GM23248 (cell line): ENCODE results near the gene NF1. TPM values are rescaled to one million over a fixed set of nuclear protein-coding genes. Genes with fewer than 3 reads are reported as not detected.
A peak's percentile ranks its signal among the peaks of the same experiment; 100 is the strongest.

Experiments used
- DNase-seq: peaks from one replicate; pipeline ENCODE4 v3.0.0-alpha.2; 2015
- H2AFZ ChIP-seq: fragments of 200-600 bp; sonication (generic); 2 replicates; pipeline ENCODE4 v1.6.1; 2016; ENCODE audit warnings: antibody characterized with exemption
- H3F3A ChIP-seq: fragments of 200-600 bp; sonication (generic); 2 replicates; pipeline ENCODE4 v1.6.1; 2016; ENCODE audit warnings: mild to moderate bottlenecking, antibody characterized with exemption, mixed run types; ENCODE audit not compliant: insufficient read depth
- H3K27ac ChIP-seq: fragments of 200-600 bp; sonication (generic); 2 replicates; pipeline ENCODE4 v1.5.1; 2016; ENCODE audit warnings: mild to moderate bottlenecking
- H3K27me3 ChIP-seq: fragments of 200-600 bp; sonication (generic); replicated peaks from 2 replicates; pipeline ENCODE4 v1.6.1; 2016; ENCODE audit warnings: mild to moderate bottlenecking; ENCODE audit not compliant: insufficient read depth
- H3K36me3 ChIP-seq: fragments of 200-600 bp; sonication (generic); 2 replicates; pipeline ENCODE4 v1.6.1; 2016; ENCODE audit warnings: low read depth, mild to moderate bottlenecking
- H3K4me1 ChIP-seq: fragments of 200-600 bp; sonication (generic); 2 replicates; pipeline ENCODE4 v1.6.1; 2016; ENCODE audit warnings: mild to moderate bottlenecking; ENCODE audit not compliant: insufficient read depth
- H3K4me2 ChIP-seq: fragments of 200-600 bp; sonication (generic); one replicate; pipeline ENCODE4 v1.6.1; 2016; ENCODE audit warnings: mild to moderate bottlenecking; ENCODE audit not compliant: unreplicated experiment
- H3K4me3 ChIP-seq: fragments of 200-600 bp; sonication (generic); 2 replicates; pipeline ENCODE4 v1.5.1; 2016; ENCODE audit warnings: mild to moderate bottlenecking
- H3K79me2 ChIP-seq: fragments of 200-600 bp; sonication (generic); 2 replicates; pipeline ENCODE4 v1.6.1; 2016; ENCODE audit warnings: mild to moderate bottlenecking; ENCODE audit not compliant: insufficient read depth
- H3K9ac ChIP-seq: fragments of 200-600 bp; sonication (generic); 2 replicates; pipeline ENCODE4 v1.6.1; 2016; ENCODE audit warnings: mild to moderate bottlenecking
- H3K9me2 ChIP-seq: fragments of 200-600 bp; sonication (generic); 2 replicates; pipeline ENCODE4 v1.6.1; 2016; ENCODE audit warnings: mixed run types, mild to moderate bottlenecking, moderate library complexity; ENCODE audit not compliant: insufficient read depth
- H3K9me3 ChIP-seq: fragments of 200-600 bp; sonication (generic); one replicate; pipeline ENCODE4 v1.6.1; 2017; ENCODE audit warnings: low read depth
- H4K20me1 ChIP-seq: fragments of 200-600 bp; sonication (generic); 2 replicates; pipeline ENCODE4 v1.6.0; 2016; ENCODE audit not compliant: insufficient read depth
- EZH2 ChIP-seq: fragments of 200-600 bp; sonication (generic); IDR thresholded peaks from 2 replicates; pipeline ENCODE4 v1.6.1; 2018; ENCODE audit warnings: antibody characterized with exemption, mild to moderate bottlenecking; ENCODE audit not compliant: insufficient read depth, poor library complexity, severe bottlenecking
- EZH2phosphoT487 ChIP-seq: fragments of 200-600 bp; sonication (generic); IDR thresholded peaks from 2 replicates; pipeline ENCODE4 v1.6.1; 2018; ENCODE audit warnings: antibody characterized with exemption, moderate library complexity, mild to moderate bottlenecking, low read depth; ENCODE audit not compliant: insufficient read depth
- WGBS, 2 experiments: methylation state at CpG; one replicate each; pipeline ENCODE4 v1.1.6; 2015 to 2017; ENCODE audit warnings: low lambda C conversion rate in 2 of 2, low coverage in 1 of 2; ENCODE audit errors: missing lambda C conversion rate in 2 of 2; 5-methylcytosine and 5-hydroxymethylcytosine counted together
- in situ Hi-C: fragments of 300-500 bp; cut with MboI; formaldehyde crosslinking; loops from 2 replicates; pipeline ENCODE4 v1.15.0; 2020
- polyA plus RNA-seq: library from polyadenylated mRNA; unstranded; fragments of >200 nt; fragmentation: Nextera tagmentation; extraction: Ambion mirVana; gene quantifications from 2 replicates; pipeline ENCODE4 v1.2.1, GENCODE V29; 2016
- total RNA-seq: library from RNA; depleted of rRNA; stranded (reverse); fragments of >200 nt; shearing (Covaris generic); gene quantifications from 2 replicates; pipeline ENCODE4 v1.2.3, GENCODE V29; 2014

NF1 gene
- total and polyA plus RNA-seq, 2 experiments from 2014 or later: 6.1 to 24.4 TPM

- peaks cover 17% of the 10 kb centered on the region for H3F3A ChIP-seq
These were observed 64.1 kb downstream of the NF1 start for GRCh38 chr17:31158746-31159377.

GRCh38 chr17:31163091-31163781, 68.5 kb downstream of the NF1 start:
- H3K9me2 ChIP-seq: no peaks in the 10 kb centered on the region
- no peak overlapping the region for H2AFZ ChIP-seq
- no peak overlapping the region for H3K4me3 ChIP-seq
- no peak overlapping the region for H3K27ac ChIP-seq
- no peak overlapping the region for H3K9ac ChIP-seq
- no peaks in the 10 kb centered on the region; the same call in 1 of the 2 replicates for H3K79me2 ChIP-seq
- no peaks in the 10 kb centered on the region for H4K20me1 ChIP-seq
- TF ChIP-seq EZH2 (no peak), EZH2phosphoT487 (no peak)
- H3K4me1 ChIP-seq: peaks cover 9% of the 10 kb centered on the region; the same call in 1 of the 2 replicates
- no peak for DNase-seq
- WGBS, 2 experiments: 98 to 99% methylated on average over 7 of the region's 7 CpGs
- H3K36me3 ChIP-seq: peaks cover 18% of the 10 kb centered on the region
- no peaks in the 10 kb centered on the region for H3K27me3 ChIP-seq
- no peaks in the 10 kb centered on the region for H3F3A ChIP-seq
- no peaks in the 10 kb centered on the region for H3K9me3 ChIP-seq
- H3K4me2 ChIP-seq: no peak overlapping the region
- in situ Hi-C loops: no loop called here

More at GRCh38 chr17:31158746-31159377, 64.1 kb downstream of the NF1 start:
- WGBS, 2 experiments: 30 to 33% methylated on average over 1 of the region's 1 CpG
- Histone ChIP-seq H4K20me1 (no peaks in the 10 kb centered on the region), H3K4me3 (peak overlapping the region; percentile 21), H3K36me3 (peaks cover 9% of the 10 kb centered on the region), H2AFZ (no peak overlapping the region), H3K27ac (no peak overlapping the region), H3K4me2 (peak overlapping the region; percentile 52), H3K4me1 (peaks cover 29% of the 10 kb centered on the region), H3K9ac (peak overlapping the region; percentile 34), H3K9me3 (no peaks in the 10 kb centered on the region), H3K9me2 (no peaks in the 10 kb centered on the region), H3K79me2 (peaks cover 24% of the 10 kb centered on the region), H3K27me3 (no peaks in the 10 kb centered on the region)
- DNase-seq: peak; percentile 20
- in situ Hi-C loops: no loop called here
- no peak for TF ChIP-seq EZH2
- no peak for TF ChIP-seq EZH2phosphoT487

- Histone ChIP-seq H3K27me3 (no peaks in the 10 kb centered on the region), H3K4me2 (no peak overlapping the region), H3K9me3 (no peaks in the 10 kb centered on the region), H3F3A (no peaks in the 10 kb centered on the region), H3K36me3 (peaks cover 16% of the 10 kb centered on the region), H3K79me2 (no peaks in the 10 kb centered on the region), H3K27ac (no peak overlapping the region), H3K9me2 (no peaks in the 10 kb centered on the region), H3K4me1 (peaks cover 5% of the 10 kb centered on the region; the same call in 1 of the 2 replicates), H4K20me1 (no peaks in the 10 kb centered on the region), H2AFZ (no peak overlapping the region), H3K4me3 (no peak overlapping the region), H3K9ac (no peak overlapping the region)
- DNase-seq: no peak
- 98% methylated on average over 3 of the region's 3 CpGs for WGBS, 2 experiments
- in situ Hi-C loops: no loop called here
- TF ChIP-seq EZH2phosphoT487: no peak
- no peak for TF ChIP-seq EZH2
These were observed 72.3 kb downstream of the NF1 start for GRCh38 chr17:31167111-31167510.

GRCh38 chr17:31171701-31172100, 76.9 kb downstream of the NF1 start:
- no peak overlapping the region for H3K9ac ChIP-seq
- no peaks in the 10 kb centered on the region for H3K27me3 ChIP-seq
- no peaks in the 10 kb centered on the region for H3K36me3 ChIP-seq
- no peaks in the 10 kb centered on the region for H3K79me2 ChIP-seq
- H3F3A ChIP-seq: no peaks in the 10 kb centered on the region
- no peak overlapping the region for H3K4me2 ChIP-seq
- TF ChIP-seq EZH2: no peak
- no peak for TF ChIP-seq EZH2phosphoT487
- H3K27ac ChIP-seq: no peak overlapping the region
- peak; percentile 23 for DNase-seq
- no peaks in the 10 kb centered on the region for H4K20me1 ChIP-seq
- peaks cover 5% of the 10 kb centered on the region; the same call in 1 of the 2 replicates for H3K4me1 ChIP-seq
- no peaks in the 10 kb centered on the region for H3K9me2 ChIP-seq
- no peak overlapping the region for H3K4me3 ChIP-seq
- no peak overlapping the region for H2AFZ ChIP-seq
- in situ Hi-C loops: no loop called here
- no peaks in the 10 kb centered on the region for H3K9me3 ChIP-seq
